Left lung (tissue), 10 donors: Measurements from ENCODE around the gene RHEX. TPM values are rescaled to one million over a fixed set of nuclear protein-coding genes. Genes with fewer than 3 reads are reported as not detected.
A peak's percentile ranks its signal among the peaks of the same experiment; 100 is the strongest.

Experiments
- ATAC-seq: fragments of 200-7000 bp; cut with Tn5 transposase; one replicate; pipeline ENCODE4 v1.9.1; 2020; ENCODE audit warnings: moderate library complexity
- DNase-seq, 4 donors: peaks; one replicate each; pipeline ENCODE4 v3.0.0-alpha.2; 2013 to 2020
- H3K27ac ChIP-seq, 2 donors: fragments of 200-600 bp; sonication (generic) in 1 of 2; one replicate each; pipeline versions ENCODE4 v1.5.0 to v1.8.0; 2020 to 2021
- H3K27me3 ChIP-seq, 2 donors: fragments of 200-600 bp; sonication (generic) in 1 of 2; one replicate each; pipeline versions ENCODE4 v1.5.0 to v1.8.0; 2020 to 2021
- H3K36me3 ChIP-seq, 2 donors: fragments of 200-600 bp; sonication (generic) in 1 of 2; one replicate each; pipeline versions ENCODE4 v1.5.0 to v1.8.0; 2020 to 2021
- H3K4me1 ChIP-seq, 2 donors: fragments of 200-600 bp; one replicate each; pipeline ENCODE4 v1.8.0; 2021
- H3K4me3 ChIP-seq, 2 donors: fragments of 200-600 bp; sonication (generic) in 1 of 2; one replicate each; pipeline versions ENCODE4 v1.5.0 to v1.8.0; 2020 to 2021; ENCODE audit warnings: mild to moderate bottlenecking in 1 of 2
- H3K9me3 ChIP-seq, 2 donors: fragments of 200-600 bp; sonication (generic) in 1 of 2; one replicate each; pipeline versions ENCODE4 v1.5.0 to v1.8.0; 2020 to 2021
- CTCF ChIP-seq, 2 donors: fragments of 200-600 bp; sonication (generic) in 1 of 2; IDR thresholded peaks; one replicate each; pipeline versions ENCODE4 v1.5.0 to v1.8.0; 2021; ENCODE audit warnings: antibody characterized with exemption in 2 of 2
- intact Hi-C, 2 donors: fragments of 100-400 bp; cut with DNase I; formaldehyde crosslinking; loops; one replicate each; pipeline versions ENCODE4 v1.11.2 to v1.14.2; 2022
- polyA plus RNA-seq, 6 donors: library from polyadenylated mRNA; unstranded; fragments of 120-200 nt; gene quantifications; one replicate each; pipeline ENCODE4 v1.2.1, GENCODE V29; 2013; ENCODE audit not compliant: insufficient read length in 6 of 6
- total RNA-seq, 2 donors: library from RNA; stranded (reverse); fragmentation: NEBNext Ultra II Directional; extraction: Animal tissue kit (Norgen Biotek cat#: 25700); gene quantifications; one replicate each; pipeline ENCODE4 v1.2.1, GENCODE V29; 2021
- donor health status: DM: no; HTN: yes; CAD: no.
- donor health status: DM: no; HTN: no; CAD: no.

Gene RHEX
- total and polyA plus RNA-seq, 8 donors: 0.18 to 2.4 (median 0.32) TPM; not detected in 1

DNA sequence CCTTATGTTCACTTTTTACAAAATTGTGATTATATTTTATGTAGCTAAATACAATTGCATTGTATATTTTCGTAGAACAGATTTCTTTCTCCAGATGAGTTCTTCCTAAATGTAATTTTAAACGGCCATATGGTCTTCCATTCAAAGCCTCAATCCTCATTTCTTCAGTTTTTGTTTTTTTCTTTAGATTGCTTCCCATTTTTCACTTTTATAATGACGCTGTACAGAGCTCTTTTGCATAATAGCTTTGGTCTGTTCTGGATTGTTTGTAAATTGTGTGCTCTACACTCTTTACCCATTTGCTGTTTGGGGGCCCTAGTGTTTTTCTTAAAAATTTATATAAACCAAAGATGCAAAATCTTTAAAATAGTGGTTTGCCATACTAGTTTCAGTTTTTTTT lies 36.4 kb downstream of the RHEX start:
- no peaks in the 10 kb centered on the region for H3K4me1 ChIP-seq
- H3K36me3 ChIP-seq: no peaks in the 10 kb centered on the region
- no peaks in the 10 kb centered on the region for H3K9me3 ChIP-seq
- no peak for TF ChIP-seq CTCF (IDR thresholded peaks at IDR 0.05)
- DNase-seq (no peak), ATAC-seq (no peak)
- intact Hi-C loops: no loop called here
- no peak overlapping the region for H3K27ac ChIP-seq
- no peaks in the 10 kb centered on the region for H3K27me3 ChIP-seq
- no peak overlapping the region for H3K4me3 ChIP-seq

GRCh38 chr1:206094024-206094423 lies 41.1 kb downstream of the RHEX start:
- Histone ChIP-seq H3K27me3 (peaks cover 0 to 5% of the 10 kb centered on the region in 2 donors), H3K4me3 (no peak overlapping the region), H3K4me1 (peaks cover 0 to 17% of the 10 kb centered on the region in 2 donors), H3K9me3 (no peaks in the 10 kb centered on the region), H3K36me3 (no peaks in the 10 kb centered on the region), H3K27ac (no peak overlapping the region)
- ATAC-seq: no peak
- TF ChIP-seq CTCF (IDR thresholded peaks at IDR 0.05): no peak
- no peak for DNase-seq
- intact Hi-C loops: no loop called here

GRCh38 chr1:206097381-206097780 lies 44.4 kb downstream of the RHEX start:
- peaks cover 0 to 5% of the 10 kb centered on the region in 2 donors for H3K27me3 ChIP-seq
- H3K36me3 ChIP-seq: no peaks in the 10 kb centered on the region
- intact Hi-C loops: no loop called here
- H3K27ac ChIP-seq: no peak overlapping the region
- no peaks in the 10 kb centered on the region for H3K9me3 ChIP-seq
- DNase-seq: no peak
- peaks cover 0 to 40% of the 10 kb centered on the region in 2 donors for H3K4me1 ChIP-seq
- H3K4me3 ChIP-seq: no peak overlapping the region
- no peak for TF ChIP-seq CTCF (IDR thresholded peaks at IDR 0.05)
- peak; percentile 52 for ATAC-seq

DNA sequence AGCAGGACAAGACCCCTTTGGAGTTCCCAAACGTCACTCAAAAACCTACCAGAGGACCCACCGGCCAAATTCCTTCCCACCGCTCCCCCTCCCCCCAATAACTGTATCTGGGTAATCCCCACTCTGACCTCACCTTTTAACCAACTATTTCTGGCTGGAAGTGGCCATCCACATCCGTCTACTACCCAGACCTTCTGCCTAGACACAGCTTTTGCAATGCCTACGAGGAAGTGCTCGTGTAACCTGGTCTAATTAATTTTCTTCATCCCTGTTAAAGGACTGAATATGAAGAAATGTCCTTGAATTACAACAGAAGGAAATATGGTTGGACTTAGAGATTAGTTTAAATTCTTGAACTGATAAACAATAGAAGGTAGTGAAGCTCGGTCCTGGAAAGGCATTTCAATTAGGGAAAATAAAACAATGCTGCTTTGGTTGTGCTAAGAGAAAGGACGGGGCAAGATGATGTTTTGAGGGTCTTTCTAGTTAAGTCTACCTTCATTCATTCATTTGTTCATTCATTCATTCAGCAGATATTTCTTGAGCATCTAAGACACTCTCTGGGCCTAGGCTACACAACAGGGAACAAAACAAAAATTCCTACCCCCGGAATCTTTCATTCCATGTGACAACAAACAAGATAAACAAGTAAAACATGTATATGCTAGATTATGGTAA lies 45.4 kb downstream of the RHEX start:
- Histone ChIP-seq H3K36me3 (no peaks in the 10 kb centered on the region), H3K4me3 (no peak overlapping the region), H3K27ac (no peak overlapping the region), H3K4me1 (peaks cover 0 to 43% of the 10 kb centered on the region in 2 donors), H3K27me3 (peaks cover 0 to 5% of the 10 kb centered on the region in 2 donors), H3K9me3 (no peaks in the 10 kb centered on the region)
- DNase-seq (no peak), ATAC-seq (no peak)
- TF ChIP-seq CTCF (IDR thresholded peaks at IDR 0.05): no peak
- intact Hi-C loops: no loop called here

DNA sequence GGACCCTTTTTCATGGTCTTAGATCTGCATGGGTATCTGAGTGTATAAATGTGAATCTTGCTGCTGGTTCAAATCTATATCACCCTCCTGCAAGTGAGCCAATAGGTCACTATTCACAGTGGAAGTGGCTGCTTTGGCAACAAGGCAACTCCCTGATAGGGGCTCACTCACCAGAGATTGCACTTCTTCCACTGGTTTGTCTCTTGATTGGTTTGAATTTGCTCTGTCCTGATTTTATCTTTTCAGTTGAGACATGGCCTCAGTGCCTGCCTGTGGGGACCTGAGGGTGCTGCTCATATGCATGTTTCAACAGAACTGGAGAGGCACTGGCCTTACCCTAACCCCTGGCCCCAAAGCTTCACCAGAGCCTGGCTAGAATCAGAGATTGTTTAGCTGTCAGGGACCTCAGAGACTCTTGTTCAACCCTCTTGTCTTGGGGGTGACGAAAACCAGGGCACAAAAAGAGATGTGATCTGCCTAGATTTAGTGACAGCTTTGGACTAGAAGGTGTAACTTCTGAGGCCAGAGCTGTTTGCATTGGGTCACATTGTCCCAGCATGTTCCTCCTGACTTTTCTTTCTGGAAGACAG lies 47.3 kb downstream of the RHEX start:
- no peak for ATAC-seq
- Histone ChIP-seq H3K9me3 (no peaks in the 10 kb centered on the region), H3K27ac (no peak overlapping the region), H3K27me3 (peaks cover 0 to 5% of the 10 kb centered on the region in 2 donors), H3K4me3 (no peak overlapping the region), H3K4me1 (peaks cover 0 to 43% of the 10 kb centered on the region in 2 donors), H3K36me3 (no peaks in the 10 kb centered on the region)
- DNase-seq: no peak
- intact Hi-C loops: loop anchor here (5.0 to 10.0 kb wide), 2 partner anchors 73 to 116 kb away; no protein-coding TSS in a partner anchor
- no peak for TF ChIP-seq CTCF (IDR thresholded peaks at IDR 0.05)
